HK-2 (cell line): ENCODE measurements around the gene ARHGAP26.

Experiments
- DNase-seq: peaks from one replicate; pipeline ENCODE4 v3.0.0-alpha.2; 2018; ENCODE audit not compliant: unreplicated experiment

The ARHGAP26 gene

DNA sequence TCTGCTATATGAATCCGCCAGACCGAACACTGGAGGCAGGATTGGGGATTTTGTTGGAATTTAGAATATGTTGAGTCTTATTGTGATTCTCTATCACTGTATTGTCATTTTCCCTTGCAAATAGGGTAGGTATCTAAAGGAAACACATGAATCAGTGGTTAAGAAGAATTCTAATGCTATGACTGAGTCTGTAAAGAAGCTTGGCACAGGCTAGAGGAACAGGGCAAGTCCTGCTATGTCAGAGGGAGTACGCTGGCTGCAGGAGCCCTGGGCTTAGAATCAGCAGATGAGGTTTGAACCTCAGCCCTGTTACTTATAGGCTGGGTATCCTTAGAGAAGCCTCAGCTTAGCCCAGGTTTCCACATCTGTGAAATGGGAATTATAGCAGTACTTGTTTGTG lies 435.2 kb downstream of the ARHGAP26 start:
- peak; percentile 10 for DNase-seq

- DNase-seq: no peak
These were observed 435.7 kb downstream of the ARHGAP26 start for GRCh38 chr5:143205883-143206195.

DNA sequence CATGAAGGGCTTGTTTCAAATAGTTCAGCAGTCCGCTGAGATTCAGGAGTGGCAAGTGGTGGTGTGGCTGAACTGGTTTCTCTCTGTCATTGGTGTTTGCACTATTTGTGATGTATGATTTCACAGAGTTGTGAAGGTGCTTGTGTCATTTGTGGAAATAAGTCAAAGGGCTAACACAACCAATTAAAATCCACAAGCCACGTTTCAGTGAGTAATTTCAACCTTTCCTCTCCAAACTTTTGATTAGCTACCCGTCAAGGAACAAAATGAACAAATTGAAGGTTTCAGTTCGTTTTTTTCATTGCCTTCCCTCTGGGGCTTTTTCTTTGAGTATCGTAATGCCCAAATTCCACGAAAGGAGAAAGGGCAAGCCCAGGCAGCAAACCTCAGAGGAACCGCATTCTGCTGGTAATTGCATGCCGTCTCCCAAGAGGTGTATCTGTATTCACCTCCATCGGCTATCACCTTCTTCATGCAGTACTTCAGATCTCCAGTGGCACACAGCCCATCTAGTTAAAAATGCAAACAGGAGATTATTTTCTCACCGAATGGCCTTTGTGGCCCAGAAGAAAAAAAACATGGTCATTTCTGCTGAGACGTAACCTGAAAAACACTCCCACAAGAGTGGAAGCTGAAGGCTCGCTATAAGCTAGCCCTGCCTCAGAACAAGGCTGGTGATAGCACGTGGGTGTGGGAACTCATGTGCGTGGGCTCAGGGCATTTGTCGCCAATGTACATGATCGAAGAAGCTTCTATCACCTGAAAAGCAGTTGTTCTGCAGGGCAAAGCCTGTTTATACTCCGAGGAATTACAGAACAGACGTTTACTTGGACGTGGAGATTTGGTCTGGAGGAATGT lies 436.2 kb downstream of the ARHGAP26 start:
- DNase-seq: no peak

DNA sequence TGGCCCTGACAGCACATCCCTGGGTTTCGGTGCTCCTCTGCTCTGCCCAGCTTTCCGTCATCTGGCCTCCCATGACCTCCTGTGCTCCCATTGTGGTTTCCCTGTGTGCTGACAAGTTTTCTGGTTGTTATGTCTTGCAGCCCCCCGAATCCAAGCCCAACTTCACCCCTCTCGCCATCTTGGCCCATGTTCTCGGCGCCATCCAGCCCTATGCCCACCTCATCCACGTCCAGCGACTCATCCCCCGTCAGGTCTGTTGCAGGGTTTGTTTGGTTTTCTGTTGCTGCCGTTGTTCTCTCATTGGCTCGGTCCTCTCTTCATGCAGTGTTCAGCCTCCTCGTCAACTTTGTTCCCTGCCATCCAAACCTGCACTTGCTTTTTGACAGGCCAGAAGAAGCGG lies 436.9 kb downstream of the ARHGAP26 start:
- DNase-seq: no peak

DNA sequence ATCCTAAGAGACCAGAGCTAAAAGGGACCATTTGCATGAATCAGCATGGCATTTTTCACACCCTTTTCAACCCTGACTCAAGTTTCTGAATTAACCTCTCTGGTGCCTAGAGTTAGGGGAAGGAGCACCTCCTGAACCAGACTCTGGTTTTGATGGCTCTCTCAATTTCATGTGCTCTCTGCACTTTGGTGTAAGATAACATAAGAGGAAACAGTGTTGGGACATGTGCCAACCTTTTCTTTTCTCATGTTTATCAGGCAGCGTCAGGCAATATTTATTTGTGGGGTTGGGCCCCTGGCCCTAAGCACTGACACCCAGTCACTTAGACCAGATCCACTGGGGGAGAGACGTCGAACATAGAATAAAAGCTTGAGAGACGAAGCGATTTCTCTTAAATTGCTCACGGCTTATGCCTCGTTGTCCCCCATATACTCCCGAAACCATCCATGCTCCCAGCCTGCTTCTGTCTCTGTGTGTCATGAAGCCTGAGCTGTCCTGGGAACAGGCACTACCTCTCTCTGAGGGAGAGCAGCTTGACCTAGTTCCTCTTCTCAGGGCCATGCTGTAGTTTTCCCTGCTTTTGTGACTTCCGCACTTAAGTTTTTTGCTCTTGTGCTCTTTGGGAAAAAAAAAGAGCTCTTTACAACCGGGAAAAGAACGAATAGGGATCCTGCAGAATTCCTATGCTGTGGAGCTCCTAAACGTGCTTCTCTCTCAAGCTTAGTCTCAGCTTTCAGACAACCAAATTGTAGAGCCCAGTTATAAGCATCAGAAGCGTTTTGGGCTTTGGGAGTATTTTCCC lies 437.6 kb downstream of the ARHGAP26 start:
- no peak for DNase-seq

- no peak for DNase-seq
These were observed 438.1 kb downstream of the ARHGAP26 start for GRCh38 chr5:143208365-143208641.

DNA sequence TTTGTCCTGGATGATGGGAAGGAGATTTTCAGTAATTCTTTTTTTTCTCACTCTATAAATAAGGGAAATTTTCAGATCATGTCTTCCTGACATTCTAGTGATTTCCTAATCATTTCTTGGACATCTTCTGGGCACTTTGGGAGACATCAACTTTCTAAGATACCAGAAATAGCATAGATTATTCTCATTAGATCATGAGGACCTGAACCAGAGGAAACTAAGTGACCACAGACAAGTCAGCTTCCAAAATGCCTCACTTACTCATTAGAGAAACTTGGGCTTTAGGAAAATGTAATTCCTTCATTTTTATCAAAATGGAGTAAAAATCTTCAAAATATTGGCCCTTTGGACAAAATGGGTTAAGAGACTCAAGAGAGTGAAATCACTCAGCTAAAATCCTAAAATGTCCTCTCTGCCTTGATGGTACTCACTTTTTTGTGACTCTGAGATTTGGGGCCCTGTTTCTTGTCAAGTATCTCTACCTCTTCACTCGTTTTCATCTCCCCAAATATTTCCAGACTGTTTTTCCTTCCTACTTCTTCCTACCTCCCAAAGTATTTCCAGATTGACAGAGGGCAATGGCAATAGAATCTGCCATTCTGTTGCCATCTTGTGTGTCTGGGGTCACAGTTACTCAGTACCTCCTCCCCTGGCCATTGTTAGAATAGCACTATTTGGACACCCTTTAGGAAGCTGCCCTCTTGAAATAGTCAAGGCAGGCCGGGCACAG lies 438.8 kb downstream of the ARHGAP26 start:
- DNase-seq: no peak

- no peak for DNase-seq
These were observed 439.8 kb downstream of the ARHGAP26 start for GRCh38 chr5:143209881-143210395.

DNA sequence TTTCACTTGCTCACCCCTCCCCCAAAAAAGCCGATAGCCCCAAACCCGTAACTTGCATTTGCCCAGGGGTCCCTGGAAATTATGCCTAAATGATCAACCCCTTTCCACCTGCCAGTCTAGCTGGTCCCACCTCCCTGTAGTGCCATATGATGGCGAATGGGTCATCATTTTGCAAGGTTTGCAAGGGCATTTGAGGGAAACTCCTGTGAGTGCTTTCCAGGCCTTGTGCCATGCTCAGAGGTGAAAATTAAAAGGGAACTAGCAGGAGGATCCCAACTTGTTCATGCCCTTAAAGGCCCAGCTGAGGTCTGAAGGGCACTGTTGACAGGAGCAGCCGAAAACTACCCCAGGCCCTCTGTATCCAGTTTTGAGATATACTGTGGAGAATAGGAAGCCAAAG lies 440.4 kb downstream of the ARHGAP26 start:
- DNase-seq: no peak

GRCh38 chr5:143212261-143212660 lies 442.1 kb downstream of the ARHGAP26 start:
- DNase-seq: no peak

- DNase-seq: no peak
These were observed 443.2 kb downstream of the ARHGAP26 start for GRCh38 chr5:143213231-143213850.

GRCh38 chr5:143213851-143214363 lies 443.7 kb downstream of the ARHGAP26 start:
- no peak for DNase-seq

- no peak for DNase-seq
These were observed 444.3 kb downstream of the ARHGAP26 start for GRCh38 chr5:143214458-143214857.

GRCh38 chr5:143214890-143215289 lies 444.7 kb downstream of the ARHGAP26 start:
- DNase-seq: no peak

GRCh38 chr5:143215690-143216089 lies 445.5 kb downstream of the ARHGAP26 start:
- no peak for DNase-seq

GRCh38 chr5:143216211-143216610 lies 446.0 kb downstream of the ARHGAP26 start:
- no peak for DNase-seq

- peak; percentile 38 for DNase-seq
These were observed 447.1 kb downstream of the ARHGAP26 start for GRCh38 chr5:143217065-143217803.

DNA sequence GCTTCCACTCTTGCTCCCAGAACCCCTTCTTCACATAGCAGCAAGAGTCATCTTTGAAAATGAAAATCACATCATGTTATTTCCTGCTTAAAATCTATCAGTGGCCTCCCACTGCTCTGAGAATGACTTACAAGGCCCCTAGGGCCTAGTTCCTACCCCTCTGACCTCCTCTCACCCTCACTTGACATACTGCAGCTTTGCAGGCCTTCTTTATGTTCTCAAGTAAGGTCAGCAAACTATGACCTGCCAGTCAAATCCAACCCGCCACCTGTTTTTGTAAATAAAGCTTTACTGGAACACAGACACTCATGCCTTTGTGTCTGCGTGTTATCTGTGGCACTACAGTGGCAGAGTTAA lies 447.6 kb downstream of the ARHGAP26 start:
- DNase-seq: no peak

DNA sequence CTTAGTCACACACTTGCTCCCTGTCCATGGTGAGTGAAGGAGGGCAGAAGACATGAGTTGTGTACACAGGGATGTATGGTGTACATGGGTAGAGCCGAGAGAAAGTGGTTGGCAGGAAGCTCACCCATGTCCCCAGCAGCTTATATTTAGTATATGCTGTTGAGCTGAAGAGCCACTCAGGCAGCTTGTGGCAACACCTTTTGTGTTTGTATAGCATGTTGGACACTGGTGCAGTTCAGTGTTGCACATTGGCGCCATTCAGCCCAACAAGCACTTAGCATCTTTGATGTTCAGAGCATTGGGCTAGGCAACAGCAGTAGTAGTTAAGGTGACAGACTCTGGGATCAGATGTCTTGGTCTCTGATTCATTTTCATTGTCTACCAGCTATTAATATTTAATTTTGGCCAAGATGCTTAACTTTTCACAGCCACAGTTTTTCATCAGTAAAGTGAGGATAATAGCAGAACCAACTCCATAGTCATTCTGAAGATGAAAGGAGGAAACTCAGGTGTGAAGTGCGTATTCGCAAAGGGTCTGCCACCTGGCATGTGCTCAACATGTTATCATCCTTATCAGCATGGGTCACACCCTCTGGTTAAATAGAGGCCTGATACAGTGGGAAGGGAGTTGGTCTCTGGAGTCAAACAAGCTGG lies 448.5 kb downstream of the ARHGAP26 start:
- no peak for DNase-seq

DNA sequence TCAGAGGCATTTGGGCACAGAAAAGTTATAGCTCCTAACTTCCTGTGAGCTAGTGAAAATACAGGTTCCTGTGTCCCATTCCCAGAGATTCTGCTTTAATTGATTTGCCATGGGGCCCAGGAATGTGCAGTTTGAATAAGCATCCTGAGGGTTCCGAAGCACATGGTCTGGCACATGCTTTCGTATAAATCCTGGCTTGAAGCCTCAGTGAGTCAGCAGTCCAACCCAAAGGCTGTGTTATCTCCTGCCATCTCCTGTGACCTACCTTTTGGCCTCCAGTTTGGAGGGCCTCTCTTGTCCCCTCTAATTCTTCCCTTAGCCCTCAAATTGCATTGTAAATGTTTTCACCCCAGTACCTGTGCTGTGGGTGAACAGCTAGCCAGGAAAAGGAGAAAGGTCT lies 449.5 kb downstream of the ARHGAP26 start:
- DNase-seq: no peak
